SW 1271 (cell line): ENCODE results near the gene COPS3.

Experiments
- DNase-seq, 2 experiments: peaks; one replicate each; lab custom pipeline; 2025; lab: John Stamatoyannopoulos, UW

COPS3 gene

DNA sequence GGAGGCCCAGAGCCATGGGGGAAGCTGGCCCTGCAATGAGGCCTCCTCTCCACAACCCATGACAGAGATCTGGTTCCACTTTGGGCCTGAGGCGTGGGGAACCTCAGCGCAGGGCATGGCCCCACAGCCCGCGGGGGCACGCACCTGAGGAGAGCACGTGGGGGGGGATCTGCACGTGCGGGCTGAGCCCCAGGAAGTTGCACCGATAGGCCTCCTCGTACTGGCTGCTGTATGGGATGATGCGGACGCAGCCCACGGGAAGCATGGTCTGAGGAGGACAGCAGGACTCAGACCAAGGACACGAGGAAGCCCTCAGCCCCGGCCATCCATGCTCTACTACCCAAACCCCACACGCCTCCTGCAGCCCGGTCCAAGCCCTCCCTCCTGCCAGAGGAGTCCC, 64.8 kb downstream of the COPS3 start:
- no peak for DNase-seq

DNA sequence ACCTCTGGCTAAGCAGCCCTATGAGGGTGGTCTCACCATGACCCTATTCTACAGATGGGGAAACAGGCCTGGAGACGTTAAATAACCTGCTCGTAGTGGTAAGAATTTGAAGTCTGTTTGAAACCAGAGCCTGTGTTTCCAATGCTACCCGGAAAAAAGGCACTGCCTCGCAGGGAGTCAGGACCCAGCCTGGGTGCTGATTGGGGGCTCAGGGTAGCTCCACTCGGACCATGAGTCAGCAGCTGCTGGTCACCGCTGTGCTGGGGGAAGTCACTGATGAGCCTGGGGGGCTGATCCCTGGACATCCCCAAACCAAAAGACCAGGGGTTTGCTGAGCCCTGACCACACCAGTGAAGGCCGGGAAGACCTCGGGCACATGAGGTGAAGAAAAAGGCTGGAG, 65.5 kb downstream of the COPS3 start:
- no peak for DNase-seq

GRCh38 chr17:17214646-17215436, 66.2 kb downstream of the COPS3 start:
- no peak for DNase-seq

DNA sequence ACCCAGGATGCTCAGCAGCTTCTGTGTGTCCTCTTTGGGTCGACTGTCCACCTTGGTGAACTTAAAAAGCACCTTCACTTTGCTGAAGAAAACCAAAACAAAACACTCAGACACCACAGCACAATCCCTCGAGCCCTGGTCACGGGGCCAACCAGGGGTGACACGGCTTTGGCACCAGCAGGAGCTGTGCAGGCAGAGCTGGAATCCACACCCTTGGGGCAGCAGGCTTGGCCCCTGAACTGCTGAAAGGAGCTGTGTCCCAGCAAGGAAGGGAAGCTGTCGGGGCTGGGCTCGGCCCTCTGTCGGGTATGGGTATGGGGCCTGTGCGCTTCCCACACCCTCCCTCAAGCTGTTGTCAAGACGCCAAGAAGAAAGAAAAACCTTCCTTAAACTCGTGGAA, 67.3 kb downstream of the COPS3 start:
- no peak for DNase-seq

DNA sequence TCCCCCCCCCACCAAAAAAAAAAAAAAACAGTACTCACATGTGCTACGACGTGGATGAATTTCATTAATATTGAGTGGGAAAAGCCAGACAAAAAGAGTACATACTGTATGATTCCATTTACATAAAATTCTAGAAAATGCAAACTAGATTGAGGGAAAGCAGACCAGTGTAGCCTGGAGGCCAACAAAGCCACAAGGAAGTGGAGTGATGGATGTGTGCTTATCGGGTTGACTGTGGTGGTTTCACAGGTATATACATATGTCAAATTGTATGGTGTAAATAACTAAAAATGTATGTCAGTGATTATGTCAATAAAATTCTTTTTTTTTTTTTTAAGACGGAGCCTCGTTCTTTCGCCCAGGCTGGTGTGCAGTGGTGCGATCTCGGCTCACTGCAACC, 73.0 kb downstream of the COPS3 start:
- no peak for DNase-seq

- no peak for DNase-seq
Measured at GRCh38 chr17:17206913-17207335, 74.1 kb downstream of the COPS3 start.

DNA sequence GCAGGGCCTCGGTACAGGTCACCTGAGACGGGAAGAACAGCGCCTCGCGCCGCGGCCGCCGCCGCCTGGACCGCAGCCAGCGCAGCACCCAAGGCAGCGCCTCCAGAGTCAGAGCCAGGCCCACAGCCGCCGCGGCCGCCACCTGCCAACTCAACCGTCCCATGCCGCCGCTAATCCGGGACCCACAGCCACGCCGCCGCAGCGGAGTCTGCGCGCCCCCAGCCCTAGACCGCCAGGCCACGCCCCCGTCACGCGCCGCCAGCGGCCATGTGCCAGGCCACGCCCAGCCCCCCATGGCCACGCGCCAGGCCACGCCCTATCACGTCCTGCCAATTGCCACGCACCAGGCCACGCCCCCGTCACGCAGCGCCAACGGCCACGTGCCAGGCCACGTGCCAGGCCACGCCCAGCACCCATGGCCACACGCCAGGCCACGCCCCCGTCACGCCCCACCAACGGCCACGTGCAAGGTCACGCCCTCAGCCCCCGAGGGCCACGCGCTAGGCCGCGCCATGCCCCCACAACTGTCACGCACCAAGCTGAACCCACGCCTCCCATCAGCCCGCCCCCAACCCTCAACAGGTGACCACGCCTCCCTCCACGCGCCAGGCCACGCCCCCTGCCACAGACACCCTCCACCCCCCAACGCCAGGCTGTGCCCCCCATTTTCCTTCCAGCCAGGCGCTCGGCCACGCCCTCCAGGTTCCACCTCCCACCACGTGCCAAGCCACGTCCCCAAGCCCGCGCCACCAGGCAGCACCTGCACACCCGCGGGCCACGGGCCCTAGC, 74.7 kb downstream of the COPS3 start, which contains the start of gene PLD6:
Gene PLD6, minus strand, starts transcription at position 210 of the 789 bp plus-strand sequence. Its CDS starts 47 bp downstream, at position 163.
- peak; percentile 37 to 62 for DNase-seq

DNA sequence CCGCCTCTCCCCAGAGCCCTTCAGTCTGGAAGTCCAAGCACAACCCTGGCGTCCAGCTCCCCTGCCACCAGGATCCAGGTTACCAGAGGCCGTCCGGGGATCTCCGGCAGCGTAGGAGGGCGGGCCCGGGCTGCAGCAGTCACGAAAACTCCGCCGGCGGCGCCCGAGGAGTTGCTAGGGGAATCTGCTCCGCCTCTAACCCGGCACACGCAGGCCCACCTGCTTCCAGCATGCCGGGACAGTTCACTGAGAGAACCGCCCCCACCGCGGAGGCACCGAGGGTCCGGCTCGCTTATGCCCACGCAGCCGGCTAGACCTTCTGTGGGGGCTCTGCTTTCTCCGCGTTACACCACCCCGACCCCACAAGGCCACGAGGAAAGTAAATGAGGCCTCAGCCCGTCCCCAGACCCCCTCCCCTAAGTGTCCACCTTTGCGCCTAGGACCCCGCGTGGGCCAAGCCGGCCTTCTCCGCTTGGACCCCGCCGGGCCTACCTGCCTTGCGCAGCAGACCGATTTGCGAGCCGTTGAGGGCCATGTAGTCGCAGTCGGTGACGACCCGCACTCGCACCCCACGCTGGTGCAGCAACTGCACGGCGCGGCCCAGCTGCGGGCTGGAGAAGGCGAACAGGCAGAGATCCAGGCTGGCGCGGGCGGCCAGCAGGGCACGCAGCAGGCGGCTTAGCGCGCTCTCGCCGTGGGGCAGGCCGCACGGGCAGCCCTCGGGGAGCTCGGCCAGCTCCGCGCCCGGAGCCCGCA, 75.5 kb downstream of the COPS3 start:
- DNase-seq: no peak

DNA sequence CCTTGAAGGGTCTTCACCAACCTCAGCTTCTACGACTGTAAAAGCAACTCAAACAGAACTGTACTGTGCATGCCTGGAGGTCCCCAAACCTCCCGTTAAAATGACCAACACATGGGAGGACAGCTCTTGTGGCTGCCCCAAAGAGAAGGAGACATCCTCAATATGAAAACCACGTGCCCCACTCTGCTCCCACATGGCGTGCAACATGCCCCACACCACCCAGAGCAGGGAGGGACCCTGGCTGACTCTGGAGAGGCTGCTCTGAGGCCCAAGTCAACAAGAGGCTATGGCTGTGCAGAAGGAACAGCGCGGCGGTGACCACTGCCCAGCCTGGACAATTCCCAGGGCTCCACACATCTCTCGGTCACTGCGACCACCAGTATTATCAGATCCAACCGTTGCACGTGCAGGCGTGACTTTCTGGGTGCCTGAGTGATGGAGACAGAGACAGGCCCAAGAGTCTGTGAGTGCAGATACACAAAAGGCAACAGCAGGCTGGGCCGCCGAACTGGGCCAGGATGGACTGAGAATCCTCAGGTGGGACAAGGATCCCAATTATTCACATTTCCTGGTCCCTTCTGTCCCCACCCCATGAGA, 76.3 kb downstream of the COPS3 start:
- DNase-seq: no peak

DNA sequence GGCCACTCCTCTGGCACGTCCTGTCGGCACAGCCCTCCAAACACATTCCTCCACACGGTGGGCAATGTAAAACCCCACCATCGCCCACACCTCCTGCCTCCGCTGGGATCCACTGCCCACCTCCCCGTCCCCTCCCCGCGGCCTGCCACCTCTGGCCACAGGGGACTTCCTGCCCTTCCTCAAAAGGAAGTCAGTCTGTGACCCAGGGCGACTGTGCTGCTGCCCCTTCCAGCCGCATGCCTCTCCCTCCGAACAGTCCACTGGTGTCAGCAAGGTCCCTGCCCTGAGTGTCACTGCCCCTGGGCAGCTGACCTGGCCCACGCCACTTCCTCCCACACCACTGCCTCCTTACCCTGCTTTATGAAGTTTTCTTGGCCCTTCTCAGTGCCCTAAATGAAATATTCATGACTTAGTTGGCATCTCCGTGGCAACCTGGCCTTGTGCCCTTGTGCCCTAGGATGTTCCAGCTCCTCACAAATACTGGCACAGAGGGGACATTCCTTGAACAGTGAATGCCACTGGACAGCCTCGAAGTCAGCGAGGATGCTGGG, 76.9 kb downstream of the COPS3 start:
- no peak for DNase-seq

DNA sequence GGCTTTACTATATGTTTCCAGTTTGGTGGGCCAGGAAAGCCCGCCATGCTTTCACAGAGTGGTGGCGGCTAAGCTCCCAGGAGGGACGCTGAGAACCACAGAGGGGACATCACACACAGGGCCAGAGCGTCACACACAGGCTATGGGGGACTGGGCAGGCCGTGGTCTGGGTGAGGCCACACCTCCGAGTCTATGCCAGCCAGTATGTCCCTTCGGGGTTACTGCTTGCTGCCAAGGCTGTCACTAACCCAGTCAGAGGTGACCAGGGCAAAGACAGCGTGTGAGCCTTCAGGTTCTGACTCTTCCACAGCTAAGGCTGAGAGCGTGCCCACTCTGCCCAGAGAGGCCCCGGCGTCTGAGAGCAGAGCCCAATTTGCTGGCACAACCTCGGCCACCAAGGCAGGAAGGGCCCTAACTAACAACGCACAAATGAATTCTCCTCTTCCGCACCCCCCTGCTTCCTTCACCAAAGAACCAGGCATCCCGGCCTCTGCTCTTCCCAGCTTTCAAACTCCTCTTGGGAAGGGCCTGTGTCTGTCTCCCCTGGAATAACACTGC, 77.8 kb downstream of the COPS3 start:
- no peak for DNase-seq

GRCh38 chr17:17201907-17202306, 79.1 kb downstream of the COPS3 start:
- DNase-seq: no peak

DNA sequence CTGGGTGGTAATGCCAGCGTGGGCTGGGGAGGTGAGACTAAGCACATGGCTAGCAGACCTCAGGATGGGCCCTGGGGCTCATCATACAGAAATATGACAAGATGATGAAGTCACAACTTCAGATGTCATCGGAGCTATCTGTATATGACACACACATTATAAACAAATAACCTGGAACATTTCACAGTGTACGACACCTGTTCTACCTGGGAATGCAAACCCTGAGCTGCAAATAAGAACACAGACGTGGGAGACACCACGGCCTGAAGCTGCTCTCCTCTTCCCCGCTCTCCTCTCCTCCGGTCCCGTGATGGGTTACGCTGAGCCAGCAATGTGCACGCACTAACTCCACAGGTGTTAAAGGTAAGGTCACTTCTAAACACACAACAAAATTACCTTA, 79.8 kb downstream of the COPS3 start:
- no peak for DNase-seq

DNA sequence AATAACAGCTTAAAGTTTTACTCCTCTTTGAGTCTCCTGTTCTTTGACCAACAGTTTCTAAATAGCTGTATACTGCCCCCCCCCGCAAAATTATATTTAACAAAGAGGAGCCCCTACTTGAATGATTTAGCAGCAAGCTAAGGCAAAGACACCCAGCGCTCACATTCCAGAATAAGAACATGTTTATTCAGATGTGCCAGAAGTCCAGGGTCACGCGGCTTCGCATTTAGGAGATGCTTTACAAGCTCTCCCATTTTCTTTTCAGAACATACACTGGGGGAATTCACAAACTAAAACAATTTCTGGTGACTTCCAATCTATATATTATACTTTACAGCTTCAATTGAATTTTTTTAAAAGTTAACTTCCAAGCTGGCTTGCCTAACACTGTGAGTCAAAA, 80.2 kb downstream of the COPS3 start:
- no peak for DNase-seq

DNA sequence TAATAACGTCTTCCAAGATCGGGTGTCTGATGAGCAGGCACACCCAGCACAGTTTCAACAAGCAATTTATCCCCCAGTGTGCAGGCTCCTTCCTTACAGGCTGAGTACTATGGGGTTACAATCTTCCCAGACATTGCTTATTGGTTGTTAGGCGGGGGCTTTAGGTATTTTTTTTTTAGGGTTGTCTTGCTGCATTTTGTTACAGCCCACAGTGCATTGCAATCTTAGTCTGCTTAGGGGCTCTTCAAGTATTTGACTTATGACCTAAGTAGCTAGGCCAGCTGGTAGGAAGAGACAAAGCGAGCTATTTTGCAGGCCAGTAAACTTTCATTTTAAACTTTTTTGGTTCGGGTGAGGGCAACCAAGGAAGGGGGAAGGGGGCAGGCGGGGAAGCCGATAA, 80.7 kb downstream of the COPS3 start:
- DNase-seq: no peak

DNA sequence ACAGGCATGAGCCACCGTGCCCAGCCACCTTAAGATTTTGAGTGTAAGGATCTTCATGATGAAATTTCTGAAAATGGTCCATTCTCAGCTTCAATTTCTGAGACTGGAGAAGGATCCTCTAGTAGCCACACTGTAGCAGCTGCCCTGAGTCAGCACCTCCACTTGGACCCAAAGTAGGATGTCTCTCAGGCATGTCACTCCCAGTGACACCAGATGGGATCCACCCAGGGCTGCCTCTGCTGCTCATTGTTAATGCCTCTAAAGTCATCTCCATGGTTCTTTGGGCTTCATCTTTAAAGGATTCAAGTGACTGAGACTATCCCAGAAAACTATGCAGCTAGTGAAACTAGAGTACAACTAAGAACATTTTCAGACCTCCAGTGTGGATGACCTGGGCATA, 82.8 kb downstream of the COPS3 start:
- no peak for DNase-seq

GRCh38 chr17:17196776-17197175, 84.3 kb downstream of the COPS3 start:
- DNase-seq: no peak
